Gastroesophageal sphincter (tissue), 4 donors: ENCODE results near the gene DCTN5. TPM values are rescaled to one million over a fixed set of nuclear protein-coding genes. Genes with fewer than 3 reads are reported as not detected.

Experiments
- ATAC-seq: fragments of 150-250 bp; one replicate; pipeline ENCODE4 v1.9.1; 2016; ENCODE audit warnings: mild to moderate bottlenecking, moderate library complexity
- H3K27ac ChIP-seq, 4 donors: fragments of 200-600 bp; sonication (generic) in 3 of 4; 1 replicate in 3 of 4; 2 replicates in 1 of 4; pipeline ENCODE4 v1.5.1; 2016 to 2019
- H3K27me3 ChIP-seq: fragments of 200-600 bp; sonication (generic); one replicate; pipeline ENCODE4 v1.5.1; 2019
- H3K36me3 ChIP-seq, 2 donors: fragments of 200-600 bp; sonication (generic); one replicate each; pipeline ENCODE4 v1.5.1; 2019; ENCODE audit warnings: control low read depth in 1 of 2
- H3K4me1 ChIP-seq, 3 donors: fragments of 200-600 bp; sonication (generic); 1 replicate in 2 of 3; 2 replicates in 1 of 3; pipeline ENCODE4 v1.5.1; 2016 to 2019; ENCODE audit warnings: control low read depth in 2 of 3
- H3K4me3 ChIP-seq, 2 donors: fragments of 200-600 bp; sonication (generic); one replicate each; pipeline ENCODE4 v1.5.1; 2019; ENCODE audit warnings: mild to moderate bottlenecking in 1 of 2, moderate library complexity in 1 of 2
- H3K9me3 ChIP-seq, 3 donors: fragments of 200-600 bp; sonication (generic); one replicate each; pipeline ENCODE4 v1.5.1; 2017 to 2019; ENCODE audit warnings: control low read depth in 2 of 3
- CTCF ChIP-seq, 4 experiments: fragments of 200-600 bp in 2 of 4; fragments of 450-650 bp in 2 of 4; sonication (generic) in 1 of 4; IDR thresholded peaks; one replicate each; pipeline ENCODE4 v1.5.1; 2017 to 2019; ENCODE audit warnings: antibody characterized with exemption in 4 of 4, mild to moderate bottlenecking in 2 of 4, moderate library complexity in 2 of 4
- EP300 ChIP-seq: sonication (generic); formaldehyde crosslinking; IDR thresholded peaks from one replicate; pipeline ENCODE4 v1.6.1; 2017; ENCODE audit warnings: antibody characterized with exemption, mild to moderate bottlenecking
- POLR2A ChIP-seq, 2 donors: fragments of 450-650 bp; IDR thresholded peaks; one replicate each; pipeline ENCODE4 v1.6.1; 2017; ENCODE audit warnings: antibody characterized with exemption in 2 of 2, mild to moderate bottlenecking in 2 of 2, moderate library complexity in 1 of 2
- POLR2AphosphoS5 ChIP-seq: sonication (generic); formaldehyde crosslinking; IDR thresholded peaks from one replicate; pipeline ENCODE4 v1.6.1; 2017; ENCODE audit warnings: antibody characterized with exemption
- WGBS, 2 donors: methylation state at CpG; one replicate each; pipeline ENCODE4 v1.1.5; 2018; ENCODE audit warnings: low coverage in 1 of 2; 5-methylcytosine and 5-hydroxymethylcytosine counted together
- total RNA-seq, 4 donors: library from RNA; depleted of rRNA; stranded (reverse); fragments of >200 nt; gene quantifications; one replicate each; pipeline ENCODE4 v1.1.0, GENCODE V29; 2016

The DCTN5 gene
- total RNA-seq, 4 donors from 2014 or later, result 39.4 to 76.1 (median 57.6) TPM

GRCh38 chr16:23673971-23674614 lies 32.8 kb downstream of the DCTN5 start:
- Histone ChIP-seq H3K36me3 (peaks cover 0 to 51% of the 10 kb centered on the region in 2 donors), H3K9me3 (no peaks in the 10 kb centered on the region), H3K27me3 (no peaks in the 10 kb centered on the region), H3K4me3 (no peak overlapping the region), H3K27ac (no peak overlapping the region), H3K4me1 (peaks cover 0 to 15% (median 4%) of the 10 kb centered on the region in 3 donors)
- ATAC-seq, result no peak
- no peak for TF ChIP-seq CTCF (IDR thresholded peaks at IDR 0.05)
- no peak for TF ChIP-seq POLR2AphosphoS5
- TF ChIP-seq EP300, result no peak
- no peak for TF ChIP-seq POLR2A (IDR thresholded peaks at IDR 0.05)
- 54% methylated on average over 7 of the region's 8 CpGs; no CpG with 5 or more reads in 1 of the 2 donors for WGBS, 2 donors

DNA sequence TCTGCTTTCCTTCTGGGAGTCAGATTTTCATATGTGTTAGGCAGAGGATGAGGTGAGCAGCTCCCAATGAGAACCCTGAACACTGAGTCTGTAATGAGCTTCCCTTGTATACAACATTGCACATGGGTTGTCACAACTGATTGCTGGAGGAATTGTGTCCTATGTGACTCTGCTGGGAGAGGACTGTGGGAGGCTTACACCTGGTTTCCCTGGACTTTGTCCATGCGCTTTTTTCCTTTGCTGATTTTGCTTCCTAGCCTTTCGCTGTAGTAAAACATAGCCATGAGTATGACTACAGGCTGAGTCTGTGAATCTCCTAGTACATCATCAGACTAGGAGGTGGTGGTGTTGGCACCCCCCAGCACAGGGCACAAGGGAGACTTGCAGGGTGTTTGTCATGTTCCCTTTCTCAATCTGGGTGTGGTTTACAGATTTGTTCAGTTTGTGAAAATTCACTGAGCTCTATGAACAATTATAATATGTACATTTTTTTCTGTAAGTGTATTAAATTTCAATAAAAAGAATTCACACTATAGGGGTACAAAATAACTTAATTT lies 35.7 kb downstream of the DCTN5 start:
- Histone ChIP-seq H3K27ac (no peak overlapping the region), H3K4me3 (no peak overlapping the region), H3K4me1 (peaks cover 0 to 22% (median 8%) of the 10 kb centered on the region in 3 donors), H3K36me3 (peaks cover 0 to 43% of the 10 kb centered on the region in 2 donors), H3K27me3 (no peaks in the 10 kb centered on the region), H3K9me3 (no peaks in the 10 kb centered on the region)
- no peak for ATAC-seq
- TF ChIP-seq CTCF (IDR thresholded peaks at IDR 0.05) (no peak), POLR2AphosphoS5 (no peak), EP300 (no peak), POLR2A (IDR thresholded peaks at IDR 0.05) (no peak)
- WGBS, 2 donors, result 100% methylated on average over 2 of the region's 2 CpGs; no CpG with 5 or more reads in 1 of the 2 donors

GRCh38 chr16:23678430-23679273 lies 37.4 kb downstream of the DCTN5 start, which contains the start of gene PLK1:
TSS of gene PLK1 (plus strand) at chr16:23678889. CDS start at chr16:23678933, 44 bp downstream.
- Histone ChIP-seq H3K36me3 (peaks cover 0 to 46% of the 10 kb centered on the region in 2 donors), H3K4me3 (peak within 1 kb of the TSS; percentile 35 to 56), H3K9me3 (no peaks in the 10 kb centered on the region), H3K27ac (peak within 1 kb of the TSS in 1 of 4 donors; percentile 37), H3K4me1 (peaks cover 0 to 22% (median 8%) of the 10 kb centered on the region in 3 donors), H3K27me3 (no peaks in the 10 kb centered on the region)
- WGBS, 2 donors, result 0 to 4% methylated on average over 1 to 8 of the region's 75 CpGs
- ATAC-seq, result peak; percentile 81
- TF ChIP-seq POLR2AphosphoS5 (no peak), CTCF (IDR thresholded peaks at IDR 0.05) (peak in 1 of 4 experiments; percentile 43), POLR2A (IDR thresholded peaks at IDR 0.05) (peak in 1 of 2 donors; percentile 1), EP300 (no peak)

DNA sequence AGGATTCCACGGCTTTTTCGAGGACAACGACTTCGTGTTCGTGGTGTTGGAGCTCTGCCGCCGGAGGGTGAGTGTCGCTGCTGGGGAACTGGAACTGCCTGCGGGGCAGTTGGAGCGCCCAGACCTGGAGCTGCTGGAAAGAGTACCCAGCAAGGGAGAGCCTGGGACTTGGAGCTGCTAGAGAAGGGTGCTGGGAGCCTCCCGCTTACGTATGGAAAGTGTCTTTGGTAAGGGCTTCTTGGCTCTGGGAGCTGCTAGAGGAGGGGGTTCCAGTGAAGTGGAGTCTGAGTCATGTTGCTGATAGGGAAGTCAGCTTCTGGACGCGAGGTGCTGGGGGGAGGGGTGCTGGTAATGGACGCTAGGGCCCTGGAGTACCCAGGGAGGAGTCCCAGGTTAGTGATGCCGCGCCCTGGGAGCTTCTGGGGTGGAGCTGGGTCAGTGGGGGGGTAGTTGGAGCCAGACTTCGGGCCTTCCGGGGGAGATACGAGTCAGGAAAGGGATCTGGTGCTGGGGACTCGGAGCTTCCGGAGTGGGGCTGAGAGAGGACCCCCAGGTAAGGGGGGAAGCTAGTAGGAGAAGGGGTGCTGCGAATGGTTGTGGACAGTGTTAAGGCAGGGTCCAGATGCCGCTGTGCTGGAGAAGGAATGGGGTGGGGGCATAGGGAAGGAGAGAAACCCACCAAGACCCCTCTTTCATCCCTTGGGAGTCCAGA lies 38.2 kb downstream of the DCTN5 start:
- no peaks in the 10 kb centered on the region for H3K9me3 ChIP-seq
- TF ChIP-seq POLR2AphosphoS5 (no peak), EP300 (no peak), CTCF (IDR thresholded peaks at IDR 0.05) (no peak), POLR2A (IDR thresholded peaks at IDR 0.05) (no peak)
- H3K27ac ChIP-seq, result no peak overlapping the region
- ATAC-seq, result no peak
- no peaks in the 10 kb centered on the region for H3K27me3 ChIP-seq
- H3K4me3 ChIP-seq, result peak overlapping the region in 1 of 2 donors; percentile 56
- H3K4me1 ChIP-seq, result peaks cover 0 to 22% (median 8%) of the 10 kb centered on the region in 3 donors
- peaks cover 0 to 48% of the 10 kb centered on the region in 2 donors for H3K36me3 ChIP-seq
- 0 to 9% methylated on average over 6 to 8 of the region's 24 CpGs for WGBS, 2 donors
